GM23248 (cell line): ENCODE measurements around the gene SMG9. TPM values are rescaled to one million over a fixed set of nuclear protein-coding genes. Genes with fewer than 3 reads are reported as not detected.

Experiments
- DNase-seq: peaks from one replicate; pipeline ENCODE4 v3.0.0-alpha.2; 2015
- H2AFZ ChIP-seq: fragments of 200-600 bp; sonication (generic); 2 replicates; pipeline ENCODE4 v1.6.1; 2016; ENCODE audit warnings: antibody characterized with exemption
- H3F3A ChIP-seq: fragments of 200-600 bp; sonication (generic); 2 replicates; pipeline ENCODE4 v1.6.1; 2016; ENCODE audit warnings: mild to moderate bottlenecking, antibody characterized with exemption, mixed run types; ENCODE audit not compliant: insufficient read depth
- H3K27ac ChIP-seq: fragments of 200-600 bp; sonication (generic); 2 replicates; pipeline ENCODE4 v1.5.1; 2016; ENCODE audit warnings: mild to moderate bottlenecking
- H3K27me3 ChIP-seq: fragments of 200-600 bp; sonication (generic); replicated peaks from 2 replicates; pipeline ENCODE4 v1.6.1; 2016; ENCODE audit warnings: mild to moderate bottlenecking; ENCODE audit not compliant: insufficient read depth
- H3K36me3 ChIP-seq: fragments of 200-600 bp; sonication (generic); 2 replicates; pipeline ENCODE4 v1.6.1; 2016; ENCODE audit warnings: low read depth, mild to moderate bottlenecking
- H3K4me1 ChIP-seq: fragments of 200-600 bp; sonication (generic); 2 replicates; pipeline ENCODE4 v1.6.1; 2016; ENCODE audit warnings: mild to moderate bottlenecking; ENCODE audit not compliant: insufficient read depth
- H3K4me2 ChIP-seq: fragments of 200-600 bp; sonication (generic); one replicate; pipeline ENCODE4 v1.6.1; 2016; ENCODE audit warnings: mild to moderate bottlenecking; ENCODE audit not compliant: unreplicated experiment
- H3K4me3 ChIP-seq: fragments of 200-600 bp; sonication (generic); 2 replicates; pipeline ENCODE4 v1.5.1; 2016; ENCODE audit warnings: mild to moderate bottlenecking
- H3K79me2 ChIP-seq: fragments of 200-600 bp; sonication (generic); 2 replicates; pipeline ENCODE4 v1.6.1; 2016; ENCODE audit warnings: mild to moderate bottlenecking; ENCODE audit not compliant: insufficient read depth
- H3K9ac ChIP-seq: fragments of 200-600 bp; sonication (generic); 2 replicates; pipeline ENCODE4 v1.6.1; 2016; ENCODE audit warnings: mild to moderate bottlenecking
- H3K9me2 ChIP-seq: fragments of 200-600 bp; sonication (generic); 2 replicates; pipeline ENCODE4 v1.6.1; 2016; ENCODE audit warnings: mixed run types, mild to moderate bottlenecking, moderate library complexity; ENCODE audit not compliant: insufficient read depth
- H3K9me3 ChIP-seq: fragments of 200-600 bp; sonication (generic); one replicate; pipeline ENCODE4 v1.6.1; 2017; ENCODE audit warnings: low read depth
- H4K20me1 ChIP-seq: fragments of 200-600 bp; sonication (generic); 2 replicates; pipeline ENCODE4 v1.6.0; 2016; ENCODE audit not compliant: insufficient read depth
- EZH2 ChIP-seq: fragments of 200-600 bp; sonication (generic); IDR thresholded peaks from 2 replicates; pipeline ENCODE4 v1.6.1; 2018; ENCODE audit warnings: antibody characterized with exemption, mild to moderate bottlenecking; ENCODE audit not compliant: insufficient read depth, poor library complexity, severe bottlenecking
- EZH2phosphoT487 ChIP-seq: fragments of 200-600 bp; sonication (generic); IDR thresholded peaks from 2 replicates; pipeline ENCODE4 v1.6.1; 2018; ENCODE audit warnings: antibody characterized with exemption, moderate library complexity, mild to moderate bottlenecking, low read depth; ENCODE audit not compliant: insufficient read depth
- WGBS, 2 experiments: methylation state at CpG; one replicate each; pipeline ENCODE4 v1.1.6; 2015 to 2017; ENCODE audit warnings: low lambda C conversion rate in 2 of 2, low coverage in 1 of 2; ENCODE audit errors: missing lambda C conversion rate in 2 of 2; 5-methylcytosine and 5-hydroxymethylcytosine counted together
- in situ Hi-C: fragments of 300-500 bp; cut with MboI; formaldehyde crosslinking; loops from 2 replicates; pipeline ENCODE4 v1.15.0; 2020
- polyA plus RNA-seq: library from polyadenylated mRNA; unstranded; fragments of >200 nt; fragmentation: Nextera tagmentation; extraction: Ambion mirVana; gene quantifications from 2 replicates; pipeline ENCODE4 v1.2.1, GENCODE V29; 2016
- total RNA-seq: library from RNA; depleted of rRNA; stranded (reverse); fragments of >200 nt; shearing (Covaris generic); gene quantifications from 2 replicates; pipeline ENCODE4 v1.2.3, GENCODE V29; 2014

Gene SMG9
- total and polyA plus RNA-seq, 2 experiments from 2014 or later: 13.0 to 23.2 TPM

DNA sequence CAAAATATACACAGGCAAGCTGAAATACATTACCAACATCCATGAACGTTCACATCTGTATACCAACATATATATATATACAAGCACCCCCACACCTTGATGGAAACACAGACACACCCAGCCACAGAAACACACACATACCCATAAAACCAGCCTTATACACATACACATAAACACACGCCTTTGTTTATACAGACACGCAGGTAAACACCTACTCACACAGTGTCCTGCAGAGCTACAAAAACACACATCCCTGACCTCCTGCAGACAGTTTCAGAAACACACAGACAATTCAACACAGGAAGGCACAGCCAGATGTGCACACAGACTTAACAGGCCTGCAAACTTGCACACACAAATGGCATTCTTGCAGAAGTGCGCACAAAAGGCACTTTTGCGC, 60.2 kb downstream of the SMG9 start:
- TF ChIP-seq EZH2 (no peak), EZH2phosphoT487 (no peak)
- H3K9me2 ChIP-seq: no peaks in the 10 kb centered on the region
- no peaks in the 10 kb centered on the region for H3K4me1 ChIP-seq
- no peaks in the 10 kb centered on the region for H3K9me3 ChIP-seq
- no peaks in the 10 kb centered on the region for H3K79me2 ChIP-seq
- no peak overlapping the region for H3K4me2 ChIP-seq
- H3K4me3 ChIP-seq: no peak overlapping the region
- no peak for DNase-seq
- H3K27me3 ChIP-seq: peaks cover 4% of the 10 kb centered on the region; the same call in 1 of the 2 replicates
- WGBS, 2 experiments: 57 to 67% methylated on average over 5 of the region's 5 CpGs
- no peak overlapping the region for H3K9ac ChIP-seq
- in situ Hi-C loops: no loop called here
- H4K20me1 ChIP-seq: no peaks in the 10 kb centered on the region
- no peak overlapping the region for H3K27ac ChIP-seq
- H2AFZ ChIP-seq: no peak overlapping the region
- H3F3A ChIP-seq: no peaks in the 10 kb centered on the region
- H3K36me3 ChIP-seq: no peaks in the 10 kb centered on the region

DNA sequence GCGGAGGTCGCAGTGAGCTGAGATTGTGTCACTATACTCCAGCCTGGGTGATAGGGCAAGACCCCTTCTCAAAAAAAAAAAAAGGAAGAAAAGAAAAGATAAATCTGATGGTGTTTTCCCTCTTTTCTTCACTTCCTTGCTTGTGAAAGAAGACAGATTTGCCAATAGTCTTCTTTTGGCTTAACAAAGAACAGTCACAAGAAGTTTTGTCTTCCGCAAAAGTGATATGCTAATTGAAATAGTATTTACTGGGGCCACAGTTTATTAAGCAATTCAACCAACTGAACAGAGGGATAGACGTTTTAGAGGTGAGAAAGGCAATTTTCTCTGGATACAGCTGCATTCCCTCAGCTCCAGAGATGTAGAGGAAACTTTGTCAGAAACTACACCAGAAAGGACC, 61.9 kb downstream of the SMG9 start:
- no peaks in the 10 kb centered on the region for H3K79me2 ChIP-seq
- H3K4me1 ChIP-seq: no peaks in the 10 kb centered on the region
- DNase-seq: no peak
- H2AFZ ChIP-seq: no peak overlapping the region
- peaks cover 4% of the 10 kb centered on the region; the same call in 1 of the 2 replicates for H3K27me3 ChIP-seq
- 54 to 60% methylated on average over 4 of the region's 4 CpGs for WGBS, 2 experiments
- no peak overlapping the region for H3K4me2 ChIP-seq
- no peaks in the 10 kb centered on the region for H4K20me1 ChIP-seq
- no peak overlapping the region for H3K4me3 ChIP-seq
- TF ChIP-seq EZH2phosphoT487 (no peak), EZH2 (no peak)
- no peak overlapping the region for H3K27ac ChIP-seq
- H3K9me2 ChIP-seq: no peaks in the 10 kb centered on the region
- no peaks in the 10 kb centered on the region for H3F3A ChIP-seq
- H3K9ac ChIP-seq: no peak overlapping the region
- no peaks in the 10 kb centered on the region for H3K9me3 ChIP-seq
- no peaks in the 10 kb centered on the region for H3K36me3 ChIP-seq
- in situ Hi-C loops: no loop called here

DNA sequence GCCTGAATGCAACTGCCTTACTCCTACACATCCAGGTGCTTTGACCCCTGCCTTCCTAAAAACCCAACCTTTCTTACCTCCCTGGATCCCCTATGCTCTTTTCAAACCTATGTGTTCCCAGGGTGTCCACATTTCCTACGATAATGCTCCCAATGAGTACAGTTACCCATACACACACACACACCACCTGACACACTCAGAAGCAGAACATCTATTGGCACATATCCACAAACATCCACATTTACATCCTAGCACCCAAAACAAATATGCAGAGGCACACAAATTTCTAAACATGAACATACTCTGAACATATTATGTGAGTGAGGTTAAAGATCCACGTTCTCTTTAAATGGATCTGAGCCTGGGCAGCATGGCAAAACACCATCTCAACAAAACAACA, 62.4 kb downstream of the SMG9 start:
- TF ChIP-seq EZH2phosphoT487 (no peak), EZH2 (no peak)
- DNase-seq: no peak
- Histone ChIP-seq H3K9me2 (no peaks in the 10 kb centered on the region), H3K4me1 (no peaks in the 10 kb centered on the region), H3K27me3 (peaks cover 4% of the 10 kb centered on the region; the same call in 1 of the 2 replicates), H2AFZ (no peak overlapping the region), H4K20me1 (no peaks in the 10 kb centered on the region), H3K9me3 (no peaks in the 10 kb centered on the region), H3K36me3 (no peaks in the 10 kb centered on the region), H3K79me2 (no peaks in the 10 kb centered on the region), H3K9ac (no peak overlapping the region), H3K4me3 (no peak overlapping the region), H3K27ac (no peak overlapping the region), H3K4me2 (no peak overlapping the region), H3F3A (no peaks in the 10 kb centered on the region)
- in situ Hi-C loops: no loop called here
- WGBS, 2 experiments: 49 to 53% methylated on average over 2 of the region's 2 CpGs

DNA sequence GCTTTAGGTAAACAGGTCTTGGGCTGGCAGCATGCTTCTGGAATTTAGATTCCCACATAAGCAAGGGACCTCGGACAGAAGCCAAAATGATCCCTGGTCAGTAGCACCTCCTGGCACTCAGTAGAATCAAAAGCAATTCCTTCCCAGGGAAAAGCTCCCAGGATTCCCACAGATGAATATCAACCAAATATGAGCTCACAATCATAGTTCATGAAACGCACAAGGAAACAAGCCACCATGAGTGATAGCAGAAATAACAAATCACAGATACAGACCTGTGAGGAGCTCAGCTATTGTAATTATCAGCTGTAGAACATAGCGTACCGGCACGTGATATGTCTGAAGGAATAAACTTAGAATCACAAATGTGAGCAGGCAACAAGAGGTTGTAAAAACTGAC, 63.0 kb downstream of the SMG9 start:
- no peak for DNase-seq
- WGBS, 2 experiments: 62 to 63% methylated on average over 5 of the region's 5 CpGs
- TF ChIP-seq EZH2 (no peak), EZH2phosphoT487 (no peak)

DNA sequence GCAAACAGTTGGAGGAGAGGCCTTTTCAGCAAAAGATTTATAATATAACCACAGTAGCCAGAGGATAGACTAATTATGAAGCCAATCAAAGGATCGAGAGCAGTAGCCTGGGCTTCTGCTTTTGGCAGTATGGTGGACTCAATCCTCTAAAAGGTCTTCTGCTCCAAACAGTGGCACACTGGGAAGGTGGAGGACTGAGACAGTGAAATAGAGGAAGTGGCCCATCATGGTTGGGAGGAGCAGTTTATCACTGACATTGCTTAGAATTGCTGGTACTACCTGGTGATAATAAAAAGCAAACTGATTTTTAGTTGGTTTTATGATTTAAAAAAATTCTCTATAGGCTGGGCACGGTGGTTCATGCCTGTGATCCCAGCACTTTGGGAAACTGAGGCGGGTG, 63.9 kb downstream of the SMG9 start:
- Histone ChIP-seq H3K4me3 (no peak overlapping the region), H3K36me3 (no peaks in the 10 kb centered on the region), H2AFZ (no peak overlapping the region), H3K27ac (no peak overlapping the region), H3K9me2 (no peaks in the 10 kb centered on the region), H3K4me1 (no peaks in the 10 kb centered on the region), H3K9me3 (no peaks in the 10 kb centered on the region), H3K27me3 (peaks cover 4% of the 10 kb centered on the region; the same call in 1 of the 2 replicates), H3K9ac (no peak overlapping the region), H3K79me2 (no peaks in the 10 kb centered on the region), H3K4me2 (no peak overlapping the region), H3F3A (no peaks in the 10 kb centered on the region), H4K20me1 (no peaks in the 10 kb centered on the region)
- in situ Hi-C loops: no loop called here
- no peak for DNase-seq
- 39 to 58% methylated on average over 3 of the region's 3 CpGs for WGBS, 2 experiments
- TF ChIP-seq EZH2 (no peak), EZH2phosphoT487 (no peak)

More for the DNA sequence above, 63.0 kb downstream of the SMG9 start:
- in situ Hi-C loops: no loop called here
- H3K79me2 ChIP-seq: no peaks in the 10 kb centered on the region
- H2AFZ ChIP-seq: no peak overlapping the region
- H3K9ac ChIP-seq: no peak overlapping the region
- no peaks in the 10 kb centered on the region for H3F3A ChIP-seq
- H4K20me1 ChIP-seq: no peaks in the 10 kb centered on the region
- H3K9me3 ChIP-seq: no peaks in the 10 kb centered on the region
- H3K4me1 ChIP-seq: no peaks in the 10 kb centered on the region
- no peaks in the 10 kb centered on the region for H3K9me2 ChIP-seq
- peaks cover 4% of the 10 kb centered on the region; the same call in 1 of the 2 replicates for H3K27me3 ChIP-seq
- no peak overlapping the region for H3K4me3 ChIP-seq
- no peak overlapping the region for H3K4me2 ChIP-seq
- no peak overlapping the region for H3K27ac ChIP-seq
- no peaks in the 10 kb centered on the region for H3K36me3 ChIP-seq
